ENCODE results near the gene BFSP1. TPM values are rescaled to one million over a fixed set of nuclear protein-coding genes. Genes with fewer than 3 reads are reported as not detected.

The BFSP1 gene
- total and polyA plus RNA-seq, 2 donors (not counting 3 experiments of a cell fraction or from before 2014, with no cell fraction given) = 3.1 to 5.2 TPM

GRCh38 chr20:17534077-17534476 is 2.9 kb upstream of the BFSP1 start:
- Histone ChIP-seq H3K36me3 (ENCODE audit: control insufficient read depth in 2 of 2, extremely low read depth in 1 of 2, insufficient read depth in 2 of 2, low read length in 2 of 2) (no peaks in the 10 kb centered on the region), H3K27me3 (ENCODE audit: control insufficient read depth in 2 of 2, insufficient read depth in 2 of 2, low read length in 2 of 2) (no peaks in the 10 kb centered on the region), H3K9ac (replicated peaks; ENCODE audit: extremely low read depth, insufficient read depth, low read length) (no peak overlapping the region), H2AFZ (ENCODE audit: low read depth, low read length) (no peak overlapping the region), H3K4me2 (ENCODE audit: insufficient read depth, low read length) (no peak overlapping the region), H3K27ac (ENCODE audit: insufficient read depth, low read depth, low read length) (no peak overlapping the region), H3K9me1 (replicated peaks; ENCODE audit: control insufficient read depth, extremely low read depth, insufficient read depth, low read length) (no peaks in the 10 kb centered on the region), H3K4me3 (replicated peaks in 1 of 3; ENCODE audit: insufficient read depth in 1 of 3, low read depth in 1 of 3, low read length in 3 of 3) (no peak overlapping the region), H3K4me1 (ENCODE audit: control insufficient read depth, extremely low read depth, insufficient read depth, low read length) (peaks cover 15% of the 10 kb centered on the region), H3K9me3 (replicated peaks; ENCODE audit: control insufficient read depth, insufficient read depth, low read length) (no peaks in the 10 kb centered on the region), H4K20me1 (replicated peaks; ENCODE audit: control insufficient read depth, extremely low read depth, insufficient read depth, low read length) (no peaks in the 10 kb centered on the region), H3K79me2 (ENCODE audit: control insufficient read depth, insufficient read depth, low read length) (no peaks in the 10 kb centered on the region)
- DNase-seq (ENCODE audit: low read depth, low spot score) (no peak), FAIRE-seq (peak; percentile 8)
- ChIA-PET POLR2A (no interaction called here), CTCF (interaction anchor here (1.9 kb wide), 1 partner anchor 84 kb away, joined by 6 read pairs; no protein-coding TSS in a partner anchor)
- intact Hi-C loops (cut with micrococcal nuclease) = loop anchor here (5.0 to 10.0 kb wide), 2 partner anchors 403 to 461 kb away; no protein-coding TSS in a partner anchor
- TF ChIP-seq POLR2AphosphoS5 (IDR thresholded peaks at IDR 0.05; ENCODE audit: insufficient read depth, low read depth, low read length) (no peak), MAX (IDR thresholded peaks at IDR 0.05; ENCODE audit: insufficient read depth, insufficient read length) (no peak), EZH2 (IDR thresholded peaks at IDR 0.05; ENCODE audit: borderline replicate concordance, low read depth, low read length, severe bottlenecking) (no peak), MYC (IDR thresholded peaks at IDR 0.05; ENCODE audit: low read depth, low read length) (no peak), JUN (IDR thresholded peaks at IDR 0.05; ENCODE audit: borderline replicate concordance, insufficient read depth, insufficient read length, low read depth) (no peak), POLR2A (IDR thresholded peaks at IDR 0.05; ENCODE audit: low read depth, low read length) (no peak), GATA2 (IDR thresholded peaks at IDR 0.05; ENCODE audit: insufficient read depth, insufficient read length, low read depth, low read length) (no peak)
- dilution Hi-C loops (cut with MboI; ENCODE audit: extremely low pct_ligation_motif_present, low sequenced_read_pairs) = no loop called here
- no TSS peak for BruUV-seq (replicated peaks)

DNA sequence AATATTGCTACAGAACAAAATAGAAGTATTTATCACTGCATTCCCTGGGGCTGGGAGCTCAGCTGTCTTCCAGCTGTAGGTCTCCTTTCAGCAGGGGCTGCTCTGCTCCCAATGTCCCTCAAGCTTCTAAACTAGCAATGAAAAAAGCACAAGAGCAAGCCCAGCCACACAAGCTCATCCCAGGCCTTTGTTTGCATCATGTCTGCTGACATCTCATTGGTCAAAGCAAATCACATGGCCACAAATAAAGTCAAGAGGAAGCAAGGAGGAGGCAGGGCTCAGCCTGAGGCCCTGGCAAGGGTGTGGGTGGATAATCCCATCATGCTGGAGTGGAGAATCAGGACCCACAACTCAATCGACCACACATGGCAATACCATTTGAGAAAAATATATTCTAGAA is 2.2 kb upstream of the BFSP1 start:
- BruUV-seq (replicated peaks) = no TSS peak
- H3K4me2 ChIP-seq (ENCODE audit: insufficient read depth, low read length) = no peak overlapping the region
- no peaks in the 10 kb centered on the region for H3K9me1 ChIP-seq (replicated peaks; ENCODE audit: control insufficient read depth, extremely low read depth, insufficient read depth, low read length)
- intact Hi-C loops (cut with micrococcal nuclease) (loop anchor here (5.0 to 10.0 kb wide), 2 partner anchors 404 to 461 kb away; no protein-coding TSS in a partner anchor), dilution Hi-C loops (cut with MboI; ENCODE audit: extremely low pct_ligation_motif_present, low sequenced_read_pairs) (no loop called here)
- ChIA-PET CTCF (interaction anchor here (0.9 to 1.9 kb wide), 8 partner anchors 20 to 115 kb away, joined by 3 to 6 read pairs (median 4); partner anchors contain the start of gene DSTN), POLR2A (interaction anchor here (0.9 to 1.0 kb wide), 2 partner anchors 37 to 149 kb away, joined by 3 read pairs; partner anchors contain the start of genes DSTN and RRBP1)
- H4K20me1 ChIP-seq (replicated peaks; ENCODE audit: control insufficient read depth, extremely low read depth, insufficient read depth, low read length) = no peaks in the 10 kb centered on the region
- peaks cover 15% of the 10 kb centered on the region for H3K4me1 ChIP-seq (ENCODE audit: control insufficient read depth, extremely low read depth, insufficient read depth, low read length)
- no peaks in the 10 kb centered on the region for H3K27me3 ChIP-seq (ENCODE audit: control insufficient read depth in 2 of 2, insufficient read depth in 2 of 2, low read length in 2 of 2)
- H2AFZ ChIP-seq (ENCODE audit: low read depth, low read length) = peak overlapping the region; percentile 25
- no peak overlapping the region for H3K4me3 ChIP-seq (replicated peaks in 1 of 3; ENCODE audit: insufficient read depth in 1 of 3, low read depth in 1 of 3, low read length in 3 of 3)
- TF ChIP-seq FOS (IDR thresholded peaks at IDR 0.05; ENCODE audit: borderline replicate concordance, insufficient read depth, low read length) (no peak), MAX (IDR thresholded peaks at IDR 0.05; ENCODE audit: insufficient read depth, insufficient read length) (peak; percentile 77)
- no peaks in the 10 kb centered on the region for H3K36me3 ChIP-seq (ENCODE audit: control insufficient read depth in 2 of 2, extremely low read depth in 1 of 2, insufficient read depth in 2 of 2, low read length in 2 of 2)
- H3K9me3 ChIP-seq (replicated peaks; ENCODE audit: control insufficient read depth, insufficient read depth, low read length) = no peaks in the 10 kb centered on the region
- DNase-seq (ENCODE audit: low read depth, low spot score) (peak; percentile 38), FAIRE-seq (peak; percentile 66)
- H3K9ac ChIP-seq (replicated peaks; ENCODE audit: extremely low read depth, insufficient read depth, low read length) = no peak overlapping the region
- no peak overlapping the region for H3K27ac ChIP-seq (ENCODE audit: insufficient read depth, low read depth, low read length)
- no peaks in the 10 kb centered on the region for H3K79me2 ChIP-seq (ENCODE audit: control insufficient read depth, insufficient read depth, low read length)

Data from endothelial cell of umbilical vein (primary cell).